ENCODE measurements around the gene IVD. TPM values are rescaled to one million over a fixed set of nuclear protein-coding genes. Genes with fewer than 3 reads are reported as not detected.
A peak's percentile ranks its signal among the peaks of the same experiment; 100 is the strongest.

The IVD gene
- total RNA-seq, 1 experiment from 2014 or later = 58.9 TPM

- H3K4me3 ChIP-seq (ENCODE audit: low read length) = peak overlapping the region; percentile 45; the same call in 1 of the 2 replicates
- peak overlapping the region; percentile 75 for H3K4me2 ChIP-seq (ENCODE audit: low read length)
- H4K20me1 ChIP-seq (ENCODE audit: low read length) = peaks cover 13% of the 10 kb centered on the region; the same call in 1 of the 2 replicates
- ATAC-seq (peak; percentile 64), DNase-seq (peak; percentile 67)
- H3K9me2 ChIP-seq (replicated peaks; ENCODE audit: low read length) = no peaks in the 10 kb centered on the region
- no peaks in the 10 kb centered on the region for H3K9me3 ChIP-seq (ENCODE audit: low read length)
- no peaks in the 10 kb centered on the region for H3F3A ChIP-seq (ENCODE audit: low read length, unreplicated experiment)
- peak overlapping the region; percentile 61 for H3K27ac ChIP-seq (ENCODE audit: low read length)
- H3K9ac ChIP-seq (ENCODE audit: low read length) = peak overlapping the region; percentile 13; the same call in 1 of the 2 replicates
- H3K27me3 ChIP-seq (ENCODE audit: low read length) = no peaks in the 10 kb centered on the region
- ChIA-PET POLR2A (ENCODE audit: unreplicated experiment) (interaction anchor here (0.5 kb wide), 2 partner anchors 12 to 112 kb away, joined by 3 to 4 read pairs; no protein-coding TSS in a partner anchor), CTCF (interaction anchor here (0.8 kb wide), 1 partner anchor 52 kb away, joined by 3 read pairs; no protein-coding TSS in a partner anchor)
- peaks cover 80% of the 10 kb centered on the region for H3K79me2 ChIP-seq (ENCODE audit: low read length)
- peak overlapping the region; percentile 31; the same call in 1 of the 2 replicates for H2AFZ ChIP-seq (ENCODE audit: low read length)
- H3K4me1 ChIP-seq (ENCODE audit: insufficient read depth, low read length) = peaks cover 21% of the 10 kb centered on the region
- no peaks in the 10 kb centered on the region for H3K36me3 ChIP-seq (ENCODE audit: low read depth, low read length)
- TF ChIP-seq EZH2 (IDR thresholded peaks at IDR 0.05; ENCODE audit: low read length, unreplicated experiment) (no peak), EZH2phosphoT487 (IDR thresholded peaks at IDR 0.05; ENCODE audit: borderline replicate concordance, low read length) (no peak), CTCF (conservative IDR thresholded peaks at IDR 0.05; ENCODE audit: low read depth, low read length) (no peak)
- no TSS peak for BruUV-seq (replicated peaks)
- intact Hi-C loops (cut with micrococcal nuclease) = no loop called here
These were observed 49.4 kb downstream of the IVD start for GRCh38 chr15:40454904-40455391.

- Histone ChIP-seq H3K4me3 (ENCODE audit: low read length) (no peak overlapping the region), H3K79me2 (ENCODE audit: low read length) (peaks cover 69% of the 10 kb centered on the region), H3K36me3 (ENCODE audit: low read depth, low read length) (no peaks in the 10 kb centered on the region), H3K9me3 (ENCODE audit: low read length) (no peaks in the 10 kb centered on the region), H3K27ac (ENCODE audit: low read length) (no peak overlapping the region), H2AFZ (ENCODE audit: low read length) (no peak overlapping the region), H4K20me1 (ENCODE audit: low read length) (peaks cover 7% of the 10 kb centered on the region; the same call in 1 of the 2 replicates), H3K9me2 (replicated peaks; ENCODE audit: low read length) (no peaks in the 10 kb centered on the region), H3K9ac (ENCODE audit: low read length) (no peak overlapping the region), H3F3A (ENCODE audit: low read length, unreplicated experiment) (no peaks in the 10 kb centered on the region), H3K4me2 (ENCODE audit: low read length) (no peak overlapping the region), H3K27me3 (ENCODE audit: low read length) (no peaks in the 10 kb centered on the region), H3K4me1 (ENCODE audit: insufficient read depth, low read length) (peaks cover 21% of the 10 kb centered on the region)
- ATAC-seq (no peak), DNase-seq (no peak)
- ChIA-PET POLR2A (ENCODE audit: unreplicated experiment) (no interaction called here), CTCF (no interaction called here)
- no TSS peak for BruUV-seq (replicated peaks)
- intact Hi-C loops (cut with micrococcal nuclease) = no loop called here
- TF ChIP-seq CTCF (conservative IDR thresholded peaks at IDR 0.05; ENCODE audit: low read depth, low read length) (no peak), EZH2 (IDR thresholded peaks at IDR 0.05; ENCODE audit: low read length, unreplicated experiment) (no peak), EZH2phosphoT487 (IDR thresholded peaks at IDR 0.05; ENCODE audit: borderline replicate concordance, low read length) (no peak)
These were observed 50.7 kb downstream of the IVD start for GRCh38 chr15:40456299-40456712.

- ChIA-PET POLR2A (ENCODE audit: unreplicated experiment) (no interaction called here), CTCF (no interaction called here)
- Histone ChIP-seq H3K79me2 (ENCODE audit: low read length) (peaks cover 64% of the 10 kb centered on the region), H3K9me2 (replicated peaks; ENCODE audit: low read length) (no peaks in the 10 kb centered on the region), H3F3A (ENCODE audit: low read length, unreplicated experiment) (no peaks in the 10 kb centered on the region), H3K27ac (ENCODE audit: low read length) (no peak overlapping the region), H2AFZ (ENCODE audit: low read length) (no peak overlapping the region), H3K9me3 (ENCODE audit: low read length) (no peaks in the 10 kb centered on the region), H3K4me2 (ENCODE audit: low read length) (no peak overlapping the region), H3K36me3 (ENCODE audit: low read depth, low read length) (no peaks in the 10 kb centered on the region), H3K27me3 (ENCODE audit: low read length) (no peaks in the 10 kb centered on the region), H3K9ac (ENCODE audit: low read length) (no peak overlapping the region), H4K20me1 (ENCODE audit: low read length) (peaks cover 7% of the 10 kb centered on the region; the same call in 1 of the 2 replicates), H3K4me1 (ENCODE audit: insufficient read depth, low read length) (peaks cover 21% of the 10 kb centered on the region), H3K4me3 (ENCODE audit: low read length) (no peak overlapping the region)
- TF ChIP-seq EZH2 (IDR thresholded peaks at IDR 0.05; ENCODE audit: low read length, unreplicated experiment) (no peak), EZH2phosphoT487 (IDR thresholded peaks at IDR 0.05; ENCODE audit: borderline replicate concordance, low read length) (no peak), CTCF (conservative IDR thresholded peaks at IDR 0.05; ENCODE audit: low read depth, low read length) (no peak)
- ATAC-seq (no peak), DNase-seq (no peak)
- intact Hi-C loops (cut with micrococcal nuclease) = no loop called here
- BruUV-seq (replicated peaks) = no TSS peak
These were observed 51.1 kb downstream of the IVD start for GRCh38 chr15:40456738-40457137.

All from PC-3 (cell line).